AG04450 (cell line): ENCODE data around the gene ZNF716. TPM values are rescaled to one million over a fixed set of nuclear protein-coding genes. Genes with fewer than 3 reads are reported as not detected.

ENCODE experiments used
- CTCF ChIA-PET: fragments of 300-600, 350-600 bp; formaldehyde crosslinking; extraction: SDS; loops from one replicate; lab custom pipeline; 2022; ENCODE audit warnings: antibody characterized with exemption, inconsistent platforms; lab: Charles Lee
- POLR2A ChIA-PET: fragments of 350-600 bp; formaldehyde crosslinking; extraction: SDS; loops from one replicate; lab custom pipeline; 2021; ENCODE audit warnings: antibody characterized with exemption, inconsistent platforms; lab: Yijun Ruan, JAX
- DNase-seq: peaks from one replicate; pipeline ENCODE4 v3.0.0-alpha.2; 2011; ENCODE audit warnings: low read depth, low spot score
- H3K27ac ChIP-seq: one replicate; pipeline ENCODE4 v1.5.1; 2012; ENCODE audit warnings: low read depth, low read length, control low read depth
- H3K27me3 ChIP-seq: one replicate; pipeline ENCODE4 v1.6.0; 2012; ENCODE audit warnings: low read length; ENCODE audit not compliant: control insufficient read depth, insufficient read depth
- H3K4me3 ChIP-seq: 2 replicates; pipeline ENCODE4 v1.5.1; 2011; ENCODE audit warnings: mild to moderate bottlenecking, low read depth, low read length, control low read depth
- H3K9me3 ChIP-seq: 2 replicates; pipeline ENCODE4 v1.5.1; 2012; ENCODE audit warnings: low read length; ENCODE audit not compliant: control insufficient read depth, insufficient read depth
- polyA plus RNA-seq: library from polyadenylated mRNA; depleted of rRNA; stranded (reverse); fragments of >200 nt; gene quantifications from 2 replicates; pipeline ENCODE4 v1.2.3, GENCODE V29; 2011
- TF ChIP-seq, protein P1 (sequence below): IDR thresholded peaks from 2 replicates; pipeline ENCODE4 v1.5.1; 2011; ENCODE audit warnings: low read depth, low read length, control low read depth, inconsistent platforms

ZNF716 gene
- polyA plus RNA-seq, 1 experiment, result not detected

DNA sequence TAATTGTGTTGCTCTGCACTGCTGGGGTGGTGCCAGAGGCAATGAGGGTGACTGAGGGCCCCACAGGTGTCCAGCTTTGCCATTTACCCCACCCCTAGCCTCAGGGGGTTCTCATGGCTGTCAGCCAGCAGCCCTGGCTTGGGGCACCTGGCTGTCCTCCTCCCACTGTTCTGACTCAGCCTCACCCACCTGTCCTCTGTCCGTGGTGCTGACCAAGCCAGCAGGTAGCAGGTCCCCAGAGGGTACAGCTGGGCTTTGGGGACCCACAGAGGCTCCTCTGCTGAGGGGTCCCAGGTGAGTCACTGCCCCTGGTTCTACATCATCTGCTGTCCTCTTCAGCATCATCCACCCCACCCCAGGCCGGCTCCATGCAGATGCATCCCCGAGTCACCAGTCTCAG is 32.2 kb upstream of the ZNF716 start:
- ChIA-PET CTCF (no interaction called here), POLR2A (no interaction called here)
- H3K9me3 ChIP-seq, result peaks cover 58% of the 10 kb centered on the region
- H3K27ac ChIP-seq, result no peak overlapping the region
- H3K4me3 ChIP-seq, result no peak overlapping the region
- TF ChIP-seq, protein P1, sequence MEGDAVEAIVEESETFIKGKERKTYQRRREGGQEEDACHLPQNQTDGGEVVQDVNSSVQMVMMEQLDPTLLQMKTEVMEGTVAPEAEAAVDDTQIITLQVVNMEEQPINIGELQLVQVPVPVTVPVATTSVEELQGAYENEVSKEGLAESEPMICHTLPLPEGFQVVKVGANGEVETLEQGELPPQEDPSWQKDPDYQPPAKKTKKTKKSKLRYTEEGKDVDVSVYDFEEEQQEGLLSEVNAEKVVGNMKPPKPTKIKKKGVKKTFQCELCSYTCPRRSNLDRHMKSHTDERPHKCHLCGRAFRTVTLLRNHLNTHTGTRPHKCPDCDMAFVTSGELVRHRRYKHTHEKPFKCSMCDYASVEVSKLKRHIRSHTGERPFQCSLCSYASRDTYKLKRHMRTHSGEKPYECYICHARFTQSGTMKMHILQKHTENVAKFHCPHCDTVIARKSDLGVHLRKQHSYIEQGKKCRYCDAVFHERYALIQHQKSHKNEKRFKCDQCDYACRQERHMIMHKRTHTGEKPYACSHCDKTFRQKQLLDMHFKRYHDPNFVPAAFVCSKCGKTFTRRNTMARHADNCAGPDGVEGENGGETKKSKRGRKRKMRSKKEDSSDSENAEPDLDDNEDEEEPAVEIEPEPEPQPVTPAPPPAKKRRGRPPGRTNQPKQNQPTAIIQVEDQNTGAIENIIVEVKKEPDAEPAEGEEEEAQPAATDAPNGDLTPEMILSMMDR, result no peak
- DNase-seq, result no peak
- no peaks in the 10 kb centered on the region for H3K27me3 ChIP-seq

DNA sequence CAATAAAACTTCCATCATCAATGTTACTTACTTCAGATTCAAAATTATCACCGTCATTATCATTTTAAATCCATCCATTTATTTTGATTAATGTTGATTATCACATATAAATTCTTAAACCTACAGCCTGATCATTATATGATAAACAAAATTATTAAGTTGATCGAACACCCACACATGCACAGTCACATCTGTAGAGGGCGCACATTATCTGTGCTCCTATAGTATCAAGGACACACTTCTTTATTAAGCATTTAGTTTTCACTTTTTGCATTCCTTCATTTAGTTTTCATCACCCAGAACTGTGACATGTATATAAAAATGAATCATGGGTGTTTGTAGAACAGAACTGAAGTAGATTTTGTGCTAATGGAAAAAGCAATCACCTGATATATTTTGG is 26.2 kb upstream of the ZNF716 start:
- TF ChIP-seq, protein P1, result no peak
- Histone ChIP-seq H3K27ac (no peak overlapping the region), H3K4me3 (no peak overlapping the region), H3K27me3 (no peaks in the 10 kb centered on the region), H3K9me3 (peaks cover 41% of the 10 kb centered on the region)
- POLR2A ChIA-PET, result no interaction called here
- DNase-seq, result no peak
- CTCF ChIA-PET, result no interaction called here

DNA sequence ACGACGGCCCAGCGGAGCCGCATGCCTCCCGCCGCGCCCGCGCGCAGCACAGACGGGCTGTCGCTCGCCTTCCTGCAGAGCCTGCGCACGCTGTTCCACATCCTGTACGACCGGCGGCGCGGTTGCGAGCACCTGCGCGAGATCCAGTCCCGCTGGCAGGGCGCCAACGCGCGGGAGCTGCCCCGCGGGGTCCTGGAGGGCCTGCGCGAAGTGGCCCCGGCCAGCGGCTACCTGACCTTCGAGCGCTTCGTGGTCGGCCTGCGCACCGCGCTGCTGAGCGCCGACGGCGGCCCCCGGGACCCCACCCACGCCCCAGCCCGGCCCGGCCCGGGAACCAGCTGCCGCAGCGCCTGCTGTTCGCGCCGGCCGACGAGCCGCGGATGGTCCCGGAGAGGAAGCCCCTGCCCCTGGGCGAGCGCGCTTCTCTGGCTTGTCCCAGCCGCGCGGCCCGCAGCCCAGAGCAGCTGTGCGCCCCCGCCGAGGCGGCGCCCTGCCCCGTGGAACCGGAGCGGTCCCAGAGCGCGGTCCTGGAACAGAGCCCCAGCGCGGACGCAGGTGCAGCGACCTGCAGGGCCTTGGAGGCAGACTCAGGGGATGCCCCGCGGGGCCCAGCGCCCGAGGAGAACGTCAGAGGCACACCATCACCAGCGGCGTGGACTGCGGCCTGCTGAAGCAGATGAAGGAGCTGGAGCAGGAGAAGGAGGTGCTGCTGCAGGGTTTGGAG is 25.3 kb upstream of the ZNF716 start:
- ChIA-PET CTCF (no interaction called here), POLR2A (no interaction called here)

DNA sequence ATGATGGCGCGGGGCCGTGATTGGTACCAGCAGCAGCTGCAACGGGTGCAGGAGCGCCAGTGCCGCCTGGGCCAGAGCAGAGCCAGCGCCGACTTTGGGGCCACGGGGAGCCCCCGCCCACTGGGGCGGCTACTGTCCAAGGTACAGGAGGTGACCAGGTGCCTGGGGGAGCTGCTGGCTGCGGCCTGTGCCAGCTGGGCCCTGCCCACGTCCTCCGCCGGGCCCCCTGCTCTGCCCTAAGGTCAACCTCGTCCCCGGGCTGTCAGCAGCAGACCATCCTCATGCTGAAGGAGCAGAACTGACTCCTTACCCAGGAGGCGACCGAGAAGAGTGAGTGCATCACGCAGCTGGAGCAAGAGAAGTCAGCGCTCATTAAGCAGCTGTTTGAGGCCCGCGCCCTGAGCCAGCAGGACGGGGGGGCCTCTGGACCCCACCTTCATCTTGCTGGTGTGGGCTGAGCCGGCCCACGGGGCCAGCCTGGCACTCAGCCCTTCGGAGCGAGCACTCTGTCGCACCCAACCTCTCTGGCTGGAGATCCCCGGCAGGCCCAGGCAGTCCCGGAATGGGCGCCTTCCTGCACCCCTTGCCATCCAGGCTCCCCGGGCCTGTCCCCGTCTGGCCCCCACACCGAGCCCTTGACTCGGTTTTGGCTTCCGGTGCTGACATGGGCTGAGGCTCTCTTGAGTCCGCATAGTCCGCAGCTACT is 24.6 kb upstream of the ZNF716 start:
- H3K27ac ChIP-seq, result no peak overlapping the region
- no peaks in the 10 kb centered on the region for H3K27me3 ChIP-seq
- peaks cover 45% of the 10 kb centered on the region for H3K9me3 ChIP-seq
- H3K4me3 ChIP-seq, result no peak overlapping the region
- CTCF ChIA-PET, result no interaction called here
- DNase-seq, result no peak
- TF ChIP-seq, protein P1, result no peak
- POLR2A ChIA-PET, result no interaction called here

More for the DNA sequence above, 25.3 kb upstream of the ZNF716 start:
- Histone ChIP-seq H3K27ac (no peak overlapping the region), H3K27me3 (no peaks in the 10 kb centered on the region), H3K4me3 (no peak overlapping the region), H3K9me3 (peaks cover 41% of the 10 kb centered on the region)
- TF ChIP-seq, protein P1, result no peak
- DNase-seq, result no peak

DNA sequence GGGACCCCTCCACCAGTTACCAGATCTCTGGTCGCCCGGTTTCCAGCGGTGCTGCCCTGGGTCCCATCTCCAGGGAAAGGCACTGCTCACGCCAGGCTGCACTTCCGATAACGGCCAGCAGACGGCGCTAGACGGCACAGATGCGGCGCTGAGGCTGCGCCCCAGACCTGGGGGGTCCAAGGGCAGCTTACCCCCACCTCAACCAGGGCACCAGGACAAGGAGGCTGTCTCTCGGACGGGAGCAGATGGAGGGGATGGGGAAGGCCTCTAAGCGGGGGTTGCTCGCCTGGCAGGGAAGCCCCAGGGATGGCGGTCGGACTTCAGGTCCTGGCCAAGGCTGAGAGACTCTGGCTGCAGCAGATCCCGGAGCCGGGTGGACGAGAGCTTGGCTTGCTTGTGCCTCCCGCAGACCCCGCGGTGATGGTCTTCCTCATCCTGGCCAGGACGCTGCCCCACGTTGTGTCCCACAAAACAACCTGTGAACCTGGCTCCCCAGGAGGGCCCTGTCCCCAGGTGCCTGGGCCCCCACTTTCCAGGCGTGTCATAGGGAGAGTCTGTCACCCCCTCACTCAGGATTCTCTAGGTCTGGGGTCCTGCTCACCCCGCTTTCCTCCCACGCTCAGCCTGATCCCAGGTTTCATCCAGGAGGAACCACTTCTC is 23.9 kb upstream of the ZNF716 start:
- POLR2A ChIA-PET, result no interaction called here
- CTCF ChIA-PET, result no interaction called here
- Histone ChIP-seq H3K9me3 (peaks cover 51% of the 10 kb centered on the region), H3K4me3 (no peak overlapping the region), H3K27ac (no peak overlapping the region), H3K27me3 (no peaks in the 10 kb centered on the region)
- TF ChIP-seq, protein P1, result peak; percentile 9; the same call in 1 of the 2 replicates
- DNase-seq, result no peak
